HUES6 (cell line): ENCODE data around the gene GNB1.
A peak's percentile ranks its signal among the peaks of the same experiment; 100 is the strongest.

Experiments
- H3K27ac ChIP-seq: 2 replicates; pipeline ENCODE4 v1.7.0; 2013; ENCODE audit warnings: low read depth, mild to moderate bottlenecking, low read length, inconsistent platforms
- H3K27me3 ChIP-seq: 2 replicates; pipeline ENCODE4 v1.6.1; 2013; ENCODE audit warnings: low read length; ENCODE audit not compliant: control insufficient read depth, insufficient read depth
- H3K36me3 ChIP-seq: 2 replicates; pipeline ENCODE4 v1.6.1; 2013; ENCODE audit warnings: low read length; ENCODE audit not compliant: control insufficient read depth, insufficient read depth
- H3K4me1 ChIP-seq: 2 replicates; pipeline ENCODE4 v1.6.1; 2013; ENCODE audit warnings: low read length; ENCODE audit not compliant: control insufficient read depth, insufficient read depth
- H3K4me3 ChIP-seq: 2 replicates; pipeline ENCODE4 v1.5.1; 2013; ENCODE audit warnings: low read depth, low read length
- H3K9ac ChIP-seq: one replicate; pipeline ENCODE4 v1.6.1; 2013; ENCODE audit warnings: mild to moderate bottlenecking, low read length
- H3K9me3 ChIP-seq: 2 replicates; pipeline ENCODE4 v1.6.1; 2013; ENCODE audit warnings: low read depth, low read length; ENCODE audit not compliant: control insufficient read depth, insufficient read depth

GNB1 gene

GRCh38 chr1:1784933-1785332, 106.0 kb downstream of the GNB1 start:
- no peaks in the 10 kb centered on the region for H3K9me3 ChIP-seq
- no peak overlapping the region for H3K4me3 ChIP-seq
- no peak overlapping the region for H3K27ac ChIP-seq
- H3K4me1 ChIP-seq = peaks cover 31% of the 10 kb centered on the region
- H3K9ac ChIP-seq = no peak overlapping the region
- H3K27me3 ChIP-seq = no peaks in the 10 kb centered on the region
- H3K36me3 ChIP-seq = peaks cover 51% of the 10 kb centered on the region

- no peak overlapping the region for H3K9ac ChIP-seq
- H3K4me3 ChIP-seq = no peak overlapping the region
- no peaks in the 10 kb centered on the region for H3K9me3 ChIP-seq
- H3K27me3 ChIP-seq = peaks cover 4% of the 10 kb centered on the region; the same call in 1 of the 2 replicates
- H3K4me1 ChIP-seq = peaks cover 40% of the 10 kb centered on the region
- 0 out of 2 replicates have a peak overlapping the region, but pooled peaks have one; percentile 32 for H3K27ac ChIP-seq
- H3K36me3 ChIP-seq = peaks cover 37% of the 10 kb centered on the region
Observed at GRCh38 chr1:1783320-1783719, 107.6 kb downstream of the GNB1 start.

GRCh38 chr1:1782399-1783221, 108.3 kb downstream of the GNB1 start:
- H3K27me3 ChIP-seq = peaks cover 4% of the 10 kb centered on the region; the same call in 1 of the 2 replicates
- peaks cover 40% of the 10 kb centered on the region for H3K4me1 ChIP-seq
- peaks cover 31% of the 10 kb centered on the region for H3K36me3 ChIP-seq
- no peaks in the 10 kb centered on the region for H3K9me3 ChIP-seq
- peak overlapping the region; percentile 47 for H3K4me3 ChIP-seq
- peak overlapping the region; percentile 26 for H3K27ac ChIP-seq
- peak overlapping the region; percentile 65 for H3K9ac ChIP-seq

- no peaks in the 10 kb centered on the region for H3K9me3 ChIP-seq
- H3K9ac ChIP-seq = no peak overlapping the region
- H3K27me3 ChIP-seq = peaks cover 4% of the 10 kb centered on the region; the same call in 1 of the 2 replicates
- no peak overlapping the region for H3K4me3 ChIP-seq
- no peak overlapping the region for H3K27ac ChIP-seq
- peaks cover 20% of the 10 kb centered on the region for H3K36me3 ChIP-seq
- peaks cover 44% of the 10 kb centered on the region for H3K4me1 ChIP-seq
Observed at GRCh38 chr1:1781526-1781903, 109.4 kb downstream of the GNB1 start.

GRCh38 chr1:1780598-1781525, 110.0 kb downstream of the GNB1 start:
- Histone ChIP-seq H3K36me3 (peaks cover 13% of the 10 kb centered on the region), H3K27ac (peak overlapping the region; percentile 84), H3K9me3 (no peaks in the 10 kb centered on the region), H3K27me3 (peaks cover 4% of the 10 kb centered on the region; the same call in 1 of the 2 replicates), H3K4me1 (peaks cover 49% of the 10 kb centered on the region), H3K9ac (peak overlapping the region; percentile 77), H3K4me3 (0 out of 2 replicates have a peak overlapping the region, but pooled peaks have one; percentile 95)

GRCh38 chr1:1779691-1780597, 110.9 kb downstream of the GNB1 start:
- Histone ChIP-seq H3K9me3 (no peaks in the 10 kb centered on the region), H3K27me3 (peaks cover 4% of the 10 kb centered on the region; the same call in 1 of the 2 replicates), H3K4me3 (peak overlapping the region; percentile 95), H3K36me3 (peaks cover 4% of the 10 kb centered on the region), H3K9ac (peak overlapping the region; percentile 90), H3K4me1 (peaks cover 55% of the 10 kb centered on the region), H3K27ac (peak overlapping the region; percentile 90)

- H3K9me3 ChIP-seq = no peaks in the 10 kb centered on the region
- peak overlapping the region; percentile 90 for H3K27ac ChIP-seq
- H3K36me3 ChIP-seq = no peaks in the 10 kb centered on the region
- H3K4me3 ChIP-seq = peak overlapping the region; percentile 95
- peak overlapping the region; percentile 90 for H3K9ac ChIP-seq
- H3K27me3 ChIP-seq = peaks cover 4% of the 10 kb centered on the region; the same call in 1 of the 2 replicates
- peaks cover 55% of the 10 kb centered on the region for H3K4me1 ChIP-seq
Observed at GRCh38 chr1:1779320-1779675, 111.6 kb downstream of the GNB1 start.

- Histone ChIP-seq H3K9ac (peak overlapping the region; percentile 90), H3K36me3 (no peaks in the 10 kb centered on the region), H3K27me3 (peaks cover 4% of the 10 kb centered on the region; the same call in 1 of the 2 replicates), H3K27ac (peak overlapping the region; percentile 90), H3K4me1 (peaks cover 55% of the 10 kb centered on the region), H3K4me3 (peak overlapping the region; percentile 95), H3K9me3 (no peaks in the 10 kb centered on the region)
Observed at GRCh38 chr1:1778663-1779319, 112.1 kb downstream of the GNB1 start.

GRCh38 chr1:1777950-1778662, 112.8 kb downstream of the GNB1 start, which contains the start of gene NADK:
NADK (minus strand) TSS chr1:1778470; CDS start chr1:1765406, 13,064 bp downstream.
- H3K4me3 ChIP-seq = peak within 1 kb of the TSS; percentile 95
- H3K27ac ChIP-seq = peak within 1 kb of the TSS; percentile 90
- H3K4me1 ChIP-seq = peaks cover 52% of the 10 kb centered on the region
- peak within 1 kb of the TSS; percentile 90 for H3K9ac ChIP-seq
- H3K9me3 ChIP-seq = no peaks in the 10 kb centered on the region
- peaks cover 4% of the 10 kb centered on the region; the same call in 1 of the 2 replicates for H3K27me3 ChIP-seq
- no peaks in the 10 kb centered on the region for H3K36me3 ChIP-seq
